ENCODE results near the gene SCN8A.
"Not testable (repeated sequence)": the region's sequence is repeated elsewhere in the genome, so short reads cannot be mapped to it uniquely, and the experiment has no call there.

SCN8A gene

DNA sequence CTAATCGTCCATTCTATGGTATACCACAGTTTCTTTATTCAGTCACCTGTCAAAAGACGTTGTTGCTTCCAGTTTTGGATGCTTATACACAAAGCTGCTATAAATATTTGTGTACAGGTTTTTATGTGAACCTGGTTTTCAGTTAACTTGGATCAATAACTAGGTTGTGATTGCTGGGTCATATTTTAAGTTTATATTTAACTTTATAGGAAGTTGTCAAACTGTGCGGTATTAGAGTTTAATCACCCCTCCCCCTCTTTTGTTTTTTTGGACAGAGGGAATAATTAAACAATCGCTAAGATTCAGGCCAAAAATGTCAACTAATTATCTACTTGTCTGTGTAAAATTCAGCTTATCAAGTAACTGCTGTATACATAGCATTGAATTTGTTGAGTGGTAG is 34.3 kb downstream of the SCN8A start:
- no peak for DNase-seq

DNA sequence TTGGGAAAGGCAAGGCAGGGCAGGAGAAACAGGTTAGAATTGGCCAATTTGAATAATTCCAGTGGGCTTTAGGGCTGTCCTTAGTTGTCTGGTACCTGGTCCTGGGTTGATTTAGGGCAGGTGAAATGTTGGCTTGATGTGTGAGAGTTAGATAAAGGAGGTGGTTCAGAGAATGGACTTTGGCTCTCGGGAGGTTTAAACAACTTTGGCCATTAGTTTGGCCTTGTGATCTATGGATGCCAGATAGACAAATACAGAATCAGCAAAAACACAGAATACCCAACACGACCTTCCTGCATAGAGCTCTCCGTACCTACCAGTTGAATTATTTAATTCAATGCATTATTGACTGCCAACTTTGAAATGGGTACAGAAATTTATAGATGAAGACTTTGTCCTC is 35.1 kb downstream of the SCN8A start:
- DNase-seq: no peak

DNA sequence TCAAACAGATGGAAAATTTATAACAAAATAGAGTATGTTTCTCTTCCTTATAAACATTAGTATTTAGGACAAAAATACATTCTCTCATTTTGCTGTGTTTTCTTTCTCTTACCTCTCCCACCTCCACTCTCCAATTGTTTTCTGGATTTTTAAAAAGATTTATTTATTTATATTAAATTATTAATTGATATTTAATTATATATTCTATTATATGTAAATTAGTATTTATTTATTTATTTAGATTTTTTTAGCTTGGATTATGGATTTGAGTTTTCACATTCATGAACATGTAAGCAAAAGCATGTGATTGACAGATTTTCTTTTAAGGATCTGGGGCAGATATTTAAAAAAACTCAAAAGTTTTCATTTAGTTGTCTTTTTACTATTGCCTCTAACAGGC is 35.6 kb downstream of the SCN8A start:
- DNase-seq: no peak

DNA sequence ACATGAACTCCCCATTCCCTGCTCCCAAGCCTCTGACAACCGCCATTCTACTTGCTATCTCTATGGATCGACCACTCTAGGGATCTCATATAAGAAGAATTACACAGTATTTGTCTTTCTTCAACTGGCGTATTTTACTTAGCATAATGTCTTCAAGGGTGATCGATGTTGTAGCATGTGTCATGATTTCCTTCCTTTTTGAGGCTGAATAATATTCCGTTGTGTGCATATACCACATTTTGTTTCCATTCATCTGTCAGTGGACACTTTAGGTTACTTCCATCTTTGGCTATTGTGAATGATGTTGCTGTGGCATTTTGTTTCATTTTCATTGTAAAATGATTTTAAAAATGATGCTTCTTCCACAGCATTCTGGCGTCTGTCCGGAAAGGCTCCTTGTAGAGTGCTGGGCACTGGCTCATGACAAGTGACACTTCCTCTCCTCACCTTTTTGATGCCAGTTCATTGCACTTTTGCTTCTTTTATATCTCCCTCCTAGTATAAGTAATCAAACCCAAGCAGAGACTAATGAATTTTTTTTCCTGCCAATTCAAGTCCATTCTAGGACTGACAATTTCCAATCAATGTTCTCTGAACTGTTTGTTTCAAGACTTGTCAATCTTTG is 39.3 kb downstream of the SCN8A start:
- no peak for DNase-seq

DNA sequence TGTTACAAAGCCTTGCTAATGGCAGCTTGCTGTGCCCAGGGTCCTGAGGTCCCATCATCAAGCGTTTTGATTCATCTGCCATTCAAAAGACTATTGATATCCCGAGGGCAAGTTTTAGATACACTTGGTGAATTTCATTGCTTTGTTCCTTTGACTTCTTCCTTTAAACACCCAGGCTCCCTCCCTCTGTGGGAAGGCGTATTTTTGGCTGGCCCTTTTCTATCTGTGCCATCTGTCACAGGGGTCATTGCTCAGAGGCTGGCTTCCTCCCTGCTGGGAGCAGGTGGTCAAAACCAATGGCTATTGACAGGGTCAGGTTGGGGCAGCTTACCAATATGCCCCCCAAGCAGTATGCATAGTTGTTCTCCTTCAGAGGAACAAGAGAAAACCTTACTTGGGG is 40.0 kb downstream of the SCN8A start:
- DNase-seq: no peak

DNA sequence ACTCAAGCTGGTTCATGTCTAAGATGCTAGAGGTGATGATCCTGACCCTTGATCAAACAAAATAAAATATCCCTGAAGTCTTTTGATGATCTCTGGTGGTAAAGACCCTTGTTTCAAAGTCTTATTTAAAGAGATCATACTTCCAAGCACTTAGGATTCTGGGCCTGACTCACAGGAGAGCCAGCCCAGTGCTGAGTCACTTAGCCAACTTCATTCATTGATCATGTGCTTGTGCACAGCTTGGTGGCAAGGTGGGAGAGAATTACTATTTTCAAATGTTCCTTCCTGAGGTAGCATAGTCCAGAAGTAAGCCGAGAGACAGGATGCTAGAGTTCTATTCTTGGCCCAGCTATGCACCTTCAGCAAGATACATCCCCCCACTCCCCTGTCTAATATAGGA is 40.6 kb downstream of the SCN8A start:
- DNase-seq: no peak

DNA sequence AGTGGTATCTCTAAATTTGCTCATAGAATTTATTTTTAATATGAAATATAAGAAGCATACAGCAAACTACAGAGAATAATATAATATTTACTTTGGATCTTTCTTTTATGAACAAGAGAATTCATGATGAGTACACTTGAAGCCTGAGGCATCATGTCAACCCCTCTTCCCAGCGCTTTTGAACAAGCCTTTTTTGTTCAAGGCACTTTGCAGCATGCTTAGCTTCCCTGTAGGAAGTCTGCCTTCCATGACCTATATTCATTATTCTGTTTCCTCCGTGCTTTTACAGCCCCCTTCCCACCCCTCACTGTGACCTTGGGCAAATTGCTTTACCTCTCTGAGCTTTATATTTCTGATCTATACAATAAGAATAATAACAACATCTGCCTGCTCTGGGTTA is 41.6 kb downstream of the SCN8A start:
- no peak for DNase-seq

DNA sequence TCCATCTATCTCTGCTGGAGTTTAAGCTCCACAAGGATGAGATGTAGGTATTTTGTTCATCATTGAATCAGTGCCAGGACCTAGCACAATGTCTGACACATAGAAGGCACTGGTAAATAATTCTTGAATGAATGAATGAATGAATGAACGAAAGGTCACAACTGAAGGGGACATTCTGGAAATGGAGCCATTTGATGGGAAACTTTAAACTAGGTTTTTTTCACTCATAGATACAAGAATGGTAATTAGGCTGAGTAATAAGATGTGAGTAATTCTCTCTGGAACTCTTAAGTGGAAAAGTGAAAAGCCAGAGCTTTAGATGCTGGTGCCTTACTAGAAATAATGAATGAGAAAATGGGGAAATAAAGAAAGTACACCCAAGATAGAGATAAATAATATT is 44.3 kb downstream of the SCN8A start:
- DNase-seq: no peak

DNA sequence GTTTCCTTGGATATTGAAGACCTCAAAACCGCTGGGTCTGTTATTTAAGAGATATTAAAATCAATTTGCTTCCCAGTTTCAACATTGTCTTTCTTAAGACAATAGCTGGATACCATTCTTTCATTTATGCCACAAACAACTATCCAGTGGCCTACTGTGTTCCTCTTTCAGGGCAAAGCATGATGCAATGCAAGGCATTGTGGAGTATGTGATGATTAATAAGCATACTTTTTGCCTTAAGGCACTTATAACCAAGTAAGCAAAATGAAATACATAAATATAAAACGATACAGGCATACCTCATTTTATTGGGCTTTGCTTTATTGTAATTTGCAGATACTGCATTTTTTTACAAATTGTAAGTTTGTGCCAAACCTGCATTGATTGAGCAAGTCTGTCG is 45.5 kb downstream of the SCN8A start:
- no peak for DNase-seq

DNA sequence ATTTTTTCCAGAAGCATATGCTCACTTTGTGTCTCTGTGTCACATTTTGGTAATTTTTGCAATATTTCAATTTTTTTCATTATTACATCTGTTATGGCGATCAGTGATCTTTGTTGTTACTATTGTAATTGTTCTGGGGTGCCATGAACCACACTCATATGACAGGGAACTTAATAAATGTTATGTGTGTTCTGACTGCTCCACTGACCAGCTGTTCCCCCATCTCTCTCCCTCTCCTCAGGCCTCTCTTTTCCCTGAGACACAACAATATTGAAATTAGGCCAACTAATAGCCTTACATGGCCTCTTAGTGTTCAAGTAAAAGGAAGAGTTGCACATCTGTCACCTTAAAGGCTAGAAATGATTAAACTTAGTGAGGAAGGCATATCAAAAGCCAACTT is 46.0 kb downstream of the SCN8A start:
- no peak for DNase-seq

DNA sequence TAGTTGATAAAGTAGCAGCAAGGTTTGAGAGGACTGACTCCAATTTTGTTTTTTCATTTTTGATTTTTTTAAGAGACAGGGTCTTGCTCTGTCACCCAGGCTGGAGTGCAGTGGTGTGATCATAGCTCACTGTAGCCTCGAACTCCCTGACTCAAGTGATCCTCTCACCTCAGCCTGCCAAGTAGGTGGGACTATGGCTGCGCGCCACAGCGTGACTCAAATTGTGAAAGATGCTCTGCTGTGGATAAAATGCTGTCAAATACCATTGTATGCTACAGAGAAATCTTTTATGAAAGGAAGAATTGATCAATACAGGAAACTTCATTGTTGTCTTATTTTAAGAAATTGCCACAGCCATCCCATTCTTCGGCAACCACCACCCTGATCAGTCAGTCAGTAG is 48.3 kb downstream of the SCN8A start:
- no peak for DNase-seq

DNA sequence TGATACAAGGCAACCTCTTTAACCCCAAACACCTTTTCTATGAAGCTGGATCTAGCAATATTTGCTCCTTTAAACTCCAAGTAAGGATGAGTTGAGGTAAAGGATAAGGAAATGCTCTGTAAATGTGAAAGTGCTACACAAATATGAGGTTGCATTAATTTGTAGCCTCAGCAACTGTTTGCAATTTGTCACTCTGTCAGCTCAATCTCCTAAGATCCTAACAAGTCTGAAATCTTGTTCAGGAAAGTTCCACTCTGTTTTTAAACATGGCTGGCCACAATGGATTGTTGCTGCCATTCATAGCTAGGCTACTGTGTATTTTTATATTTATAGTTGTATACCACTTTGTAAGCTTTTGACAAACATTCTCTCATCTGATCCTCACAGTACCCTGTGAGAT is 51.3 kb downstream of the SCN8A start:
- DNase-seq: no peak

DNA sequence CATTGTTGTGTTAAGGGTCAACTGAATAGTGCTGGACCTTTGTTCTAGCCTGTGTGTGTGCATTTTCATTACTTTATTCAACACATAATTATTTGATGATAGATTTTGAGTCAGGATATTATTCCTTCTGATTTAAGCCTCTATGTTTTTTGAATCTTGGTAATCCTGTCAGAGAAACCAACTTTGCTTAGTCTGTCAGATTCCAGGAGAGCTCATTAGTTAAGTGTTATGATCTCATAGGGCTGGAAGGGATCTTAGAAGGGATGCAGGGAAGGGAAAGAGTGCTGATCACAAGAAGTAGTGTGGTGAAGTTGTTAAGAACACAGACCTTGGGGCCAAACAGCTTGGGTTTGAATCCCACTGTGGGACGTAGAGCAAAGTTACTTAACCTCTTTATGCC is 52.9 kb downstream of the SCN8A start:
- DNase-seq: no peak

DNA sequence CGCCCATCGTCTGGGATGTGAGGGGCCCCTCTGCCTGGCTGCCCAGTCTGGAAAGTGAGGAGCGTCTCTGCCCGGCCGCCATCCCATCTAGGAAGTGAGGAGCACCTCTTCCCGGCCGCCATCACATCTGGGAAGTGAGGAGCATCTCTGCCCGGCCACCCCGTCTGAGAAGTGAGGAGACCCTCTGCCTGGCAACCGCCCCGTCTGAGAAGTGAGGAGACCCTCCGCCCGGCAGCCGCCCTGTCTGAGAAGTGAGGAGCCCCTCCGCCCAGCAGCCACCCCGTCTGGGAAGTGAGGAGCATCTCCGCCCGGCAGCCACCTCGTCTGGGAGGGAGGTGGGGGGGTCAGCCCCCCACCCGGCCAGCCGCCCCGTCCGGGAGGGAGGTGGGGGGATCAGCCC is 53.7 kb downstream of the SCN8A start:
- DNase-seq: not testable (repeated sequence)

DNA sequence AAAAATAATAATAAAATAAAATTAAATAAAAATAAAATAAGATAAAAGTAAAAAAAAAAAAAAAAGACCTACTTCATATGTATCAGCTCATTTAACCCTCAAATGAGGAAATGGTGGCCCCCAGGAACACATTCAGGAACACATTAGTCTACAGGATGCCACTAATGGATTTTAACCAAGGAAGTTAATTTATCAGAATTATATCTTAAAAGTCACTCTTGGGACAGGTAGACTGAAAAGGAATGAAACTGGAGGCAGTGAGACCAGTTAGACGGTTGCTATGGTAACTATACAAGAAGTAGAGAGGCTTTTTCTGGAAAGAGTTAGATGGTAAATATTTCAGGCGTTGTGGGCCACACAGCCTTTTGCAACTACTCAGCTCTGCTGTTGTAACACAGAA is 54.9 kb downstream of the SCN8A start:
- no peak for DNase-seq

DNA sequence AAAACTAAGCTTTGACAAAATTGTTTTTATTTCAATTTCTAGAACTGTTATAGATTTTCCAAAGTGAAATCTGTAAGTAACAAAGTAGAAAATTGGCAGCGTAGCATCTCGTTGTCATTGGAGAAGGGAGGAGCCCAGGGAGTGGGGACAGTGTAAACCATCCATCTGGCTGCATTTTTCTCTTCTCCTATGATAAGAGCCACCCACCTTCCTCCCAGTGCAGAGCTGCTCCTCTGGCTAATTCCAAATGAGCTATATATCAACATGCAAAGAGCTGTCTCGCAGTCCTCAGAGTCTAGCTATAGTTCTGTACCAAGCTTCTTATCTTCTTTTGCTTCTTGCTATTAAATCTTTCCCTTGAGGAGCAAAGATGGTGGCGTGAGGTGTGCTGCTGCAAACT is 56.6 kb downstream of the SCN8A start:
- no peak for DNase-seq

DNA sequence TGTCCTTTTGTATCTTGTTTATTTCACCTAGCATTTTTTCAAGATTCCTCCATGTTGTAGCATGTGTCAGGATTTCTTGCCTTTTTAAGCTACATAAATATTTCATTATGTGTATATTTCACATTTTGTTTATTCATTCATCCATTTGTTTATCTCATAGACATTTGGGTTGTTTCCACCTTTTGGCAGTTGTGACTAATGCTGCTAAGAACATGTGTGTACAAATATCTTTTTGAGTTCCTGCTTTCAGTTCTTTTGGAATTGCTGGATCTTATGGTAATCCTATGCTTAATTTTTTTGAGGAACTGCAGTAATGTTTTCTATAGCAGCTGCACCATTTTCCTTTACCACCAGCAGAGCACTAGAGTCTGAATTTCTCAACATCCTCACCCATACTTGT is 62.4 kb downstream of the SCN8A start:
- DNase-seq: no peak

DNA sequence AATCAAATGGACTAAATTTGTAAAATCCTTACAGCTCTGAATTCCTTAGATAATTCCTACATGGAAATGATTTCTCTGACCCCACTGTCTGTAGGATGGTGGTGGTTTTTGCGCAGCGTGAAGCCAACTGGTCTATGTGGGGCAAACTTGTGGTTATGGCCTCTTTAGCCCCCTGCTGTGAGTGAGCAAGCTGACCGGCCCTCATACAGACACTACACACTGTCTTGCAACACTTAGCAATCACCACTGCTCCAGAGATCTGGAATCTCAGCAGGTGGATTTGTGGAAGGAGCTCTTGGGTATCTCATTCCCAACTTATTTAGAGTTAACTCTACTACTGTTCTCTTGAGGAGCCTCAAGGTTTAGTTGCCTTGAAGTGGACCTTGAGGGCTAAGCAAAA is 70.2 kb downstream of the SCN8A start:
- no peak for DNase-seq

DNA sequence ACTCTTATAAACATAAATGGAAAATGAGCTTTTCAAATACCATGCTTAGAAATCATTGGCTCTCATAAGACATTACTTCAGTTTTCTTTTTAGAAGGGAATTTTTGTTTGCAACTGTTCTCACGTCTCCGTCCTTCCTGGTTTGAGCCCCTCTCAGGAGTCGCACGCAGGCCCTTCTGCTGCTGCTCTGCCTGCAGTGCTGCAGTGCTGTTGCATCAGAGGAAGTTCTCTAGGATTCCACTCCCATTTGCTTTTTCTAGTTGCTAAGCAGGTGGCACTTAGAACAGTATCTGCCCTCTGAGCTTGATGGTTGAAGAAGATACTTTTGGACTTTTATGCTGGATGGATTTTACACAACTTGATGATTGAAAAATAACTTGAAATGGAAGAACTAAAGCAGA is 70.8 kb downstream of the SCN8A start:
- DNase-seq: no peak

DNA sequence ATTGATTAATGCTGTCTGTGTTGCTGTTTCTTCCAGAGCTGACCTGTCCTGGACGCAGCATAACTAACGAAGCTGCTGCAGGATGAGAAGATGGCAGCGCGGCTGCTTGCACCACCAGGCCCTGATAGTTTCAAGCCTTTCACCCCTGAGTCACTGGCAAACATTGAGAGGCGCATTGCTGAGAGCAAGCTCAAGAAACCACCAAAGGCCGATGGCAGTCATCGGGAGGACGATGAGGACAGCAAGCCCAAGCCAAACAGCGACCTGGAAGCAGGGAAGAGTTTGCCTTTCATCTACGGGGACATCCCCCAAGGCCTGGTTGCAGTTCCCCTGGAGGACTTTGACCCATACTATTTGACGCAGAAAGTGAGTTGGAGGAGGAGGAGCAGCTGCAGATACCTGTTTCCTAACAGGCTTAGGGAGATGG is 71.7 kb downstream of the SCN8A start:
- no peak for DNase-seq

DNA sequence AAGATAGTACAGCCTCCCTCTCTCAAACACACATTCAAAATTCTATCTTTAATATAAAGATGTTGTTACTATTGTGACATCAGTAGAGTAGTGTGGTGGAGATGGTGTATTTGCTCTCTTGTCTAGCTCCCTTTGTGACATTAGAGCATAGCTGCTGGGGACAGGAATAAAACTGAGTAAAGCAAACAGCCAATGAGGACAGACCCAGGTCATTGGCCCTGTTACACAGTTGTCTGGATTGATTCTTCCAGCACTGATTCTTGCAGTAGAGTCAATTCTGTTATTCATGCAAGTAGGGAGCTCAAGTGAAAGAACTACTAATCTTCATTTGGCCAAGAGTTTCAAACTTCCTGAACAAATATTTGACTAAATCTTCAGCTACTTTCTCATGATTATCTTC is 72.4 kb downstream of the SCN8A start:
- no peak for DNase-seq

DNA sequence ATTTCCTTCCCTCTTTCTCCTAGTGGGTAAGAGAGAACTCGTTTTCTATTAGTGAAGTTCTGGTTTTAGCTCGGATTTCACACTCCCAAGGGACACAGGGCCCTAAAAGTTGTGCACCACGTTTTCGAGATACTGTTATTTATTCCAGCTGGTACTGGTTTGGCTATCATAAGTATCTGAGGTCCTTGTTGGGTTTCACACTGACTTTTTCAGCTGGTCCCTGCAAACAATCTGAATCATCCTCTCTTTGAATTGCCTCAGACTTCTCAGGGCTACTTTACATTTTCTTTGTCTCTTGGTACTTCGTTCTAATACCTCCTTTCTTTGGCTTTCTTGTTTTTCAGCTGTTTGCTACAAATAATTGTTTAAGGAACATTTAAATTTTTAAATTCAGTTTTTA is 75.7 kb downstream of the SCN8A start:
- no peak for DNase-seq

DNA sequence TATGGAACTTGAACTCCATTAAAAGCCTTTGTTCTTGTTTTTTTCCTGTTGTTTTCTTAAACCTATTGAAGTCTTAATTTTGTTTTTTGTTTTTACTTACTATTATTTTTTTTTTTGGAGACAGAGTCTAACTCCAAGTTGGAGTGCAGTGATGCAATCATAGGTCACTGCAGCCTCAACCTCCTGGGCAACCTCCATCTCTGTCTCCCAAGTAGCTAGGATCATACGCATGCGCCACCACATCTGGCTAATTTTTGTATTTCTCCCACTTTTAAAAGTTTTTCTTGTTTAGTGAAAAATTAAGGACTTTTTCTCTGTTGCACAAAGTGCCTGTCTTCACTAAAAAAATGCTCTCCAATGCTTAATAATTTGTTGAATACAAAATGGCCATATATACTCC is 76.2 kb downstream of the SCN8A start:
- no peak for DNase-seq

DNA sequence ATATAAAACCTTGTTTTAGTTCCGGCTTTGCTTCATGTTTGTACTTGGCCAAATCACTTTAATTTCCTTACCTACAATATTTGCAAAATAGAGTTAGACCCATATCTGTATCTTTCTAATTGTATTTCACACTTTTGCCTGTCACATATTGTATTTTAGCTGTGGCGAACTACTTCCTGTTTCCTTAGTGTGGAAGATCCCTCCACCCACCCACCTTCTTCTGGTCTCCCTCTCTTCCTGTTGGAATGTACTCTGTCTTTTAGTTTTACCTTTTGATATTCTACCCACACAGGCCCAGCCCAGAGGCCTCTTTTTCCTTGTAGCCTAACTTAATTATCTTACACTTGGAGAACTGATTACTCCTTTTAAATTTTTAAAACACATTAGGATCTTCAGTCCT is 78.2 kb downstream of the SCN8A start:
- DNase-seq: no peak

DNA sequence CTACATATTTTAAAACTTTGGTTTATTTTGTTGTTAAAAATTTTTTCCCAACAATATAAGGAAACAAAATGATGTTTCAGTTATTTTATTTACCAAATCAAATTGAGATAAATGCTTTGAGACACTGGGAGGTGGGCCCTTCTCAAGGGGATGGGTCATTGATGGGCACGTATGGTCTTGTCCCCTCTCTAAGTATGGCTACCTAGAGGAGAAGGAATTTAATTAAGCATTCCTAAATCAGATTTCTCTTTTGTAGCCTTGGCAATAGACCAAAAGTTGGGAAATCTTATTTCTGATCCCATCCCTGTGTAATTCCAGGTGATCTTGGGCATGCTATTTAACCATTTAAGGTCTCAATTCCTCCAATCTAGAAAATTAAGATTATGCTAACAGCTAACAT is 79.0 kb downstream of the SCN8A start:
- DNase-seq: no peak

DNA sequence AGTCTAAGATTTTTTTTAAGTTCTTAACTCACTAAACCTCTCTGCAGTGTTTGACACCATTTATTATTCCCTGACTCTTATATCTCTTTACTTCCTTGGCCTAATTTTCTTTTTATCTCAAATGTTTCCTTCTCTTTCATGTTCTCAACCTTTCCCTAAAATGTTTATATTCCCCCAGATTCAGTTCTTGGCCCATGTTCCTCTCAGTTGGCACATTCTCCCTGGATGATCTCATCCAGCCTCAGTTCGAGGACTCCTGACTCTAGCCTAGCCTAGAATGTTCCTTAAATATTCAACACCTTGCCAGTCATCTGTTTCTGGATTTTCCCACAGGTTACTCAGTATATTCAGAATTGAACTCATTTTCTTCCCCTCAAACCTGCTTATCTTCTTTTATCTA is 81.3 kb downstream of the SCN8A start:
- no peak for DNase-seq
